ENCODE data around the gene CXCL14.

Gene CXCL14

DNA sequence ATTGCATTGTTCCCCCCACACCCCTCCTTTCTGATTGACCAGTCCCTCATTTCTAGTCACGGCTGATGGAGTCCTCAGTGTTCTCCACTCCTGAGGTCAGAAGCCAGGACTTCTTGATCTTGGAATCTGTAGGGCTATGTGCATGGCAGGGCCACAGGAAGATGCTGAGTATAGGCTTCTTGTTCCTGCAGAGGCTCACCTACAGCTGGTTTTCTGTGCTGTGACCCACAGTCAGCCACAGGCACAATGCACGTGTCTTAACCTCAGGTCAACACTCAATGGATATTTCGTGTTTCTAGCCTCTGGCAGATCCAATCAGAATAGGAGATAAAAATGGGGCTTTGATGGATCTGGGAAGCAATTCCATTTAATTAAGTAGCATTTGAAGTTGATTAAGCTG, 14.3 kb upstream of the CXCL14 start:
- TF ChIP-seq, protein P1, sequence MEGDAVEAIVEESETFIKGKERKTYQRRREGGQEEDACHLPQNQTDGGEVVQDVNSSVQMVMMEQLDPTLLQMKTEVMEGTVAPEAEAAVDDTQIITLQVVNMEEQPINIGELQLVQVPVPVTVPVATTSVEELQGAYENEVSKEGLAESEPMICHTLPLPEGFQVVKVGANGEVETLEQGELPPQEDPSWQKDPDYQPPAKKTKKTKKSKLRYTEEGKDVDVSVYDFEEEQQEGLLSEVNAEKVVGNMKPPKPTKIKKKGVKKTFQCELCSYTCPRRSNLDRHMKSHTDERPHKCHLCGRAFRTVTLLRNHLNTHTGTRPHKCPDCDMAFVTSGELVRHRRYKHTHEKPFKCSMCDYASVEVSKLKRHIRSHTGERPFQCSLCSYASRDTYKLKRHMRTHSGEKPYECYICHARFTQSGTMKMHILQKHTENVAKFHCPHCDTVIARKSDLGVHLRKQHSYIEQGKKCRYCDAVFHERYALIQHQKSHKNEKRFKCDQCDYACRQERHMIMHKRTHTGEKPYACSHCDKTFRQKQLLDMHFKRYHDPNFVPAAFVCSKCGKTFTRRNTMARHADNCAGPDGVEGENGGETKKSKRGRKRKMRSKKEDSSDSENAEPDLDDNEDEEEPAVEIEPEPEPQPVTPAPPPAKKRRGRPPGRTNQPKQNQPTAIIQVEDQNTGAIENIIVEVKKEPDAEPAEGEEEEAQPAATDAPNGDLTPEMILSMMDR (IDR thresholded peaks at IDR 0.05; ENCODE audit: low read depth, low read length, missing control alignments), result no peak
- no peak overlapping the region for H3K4me3 ChIP-seq (replicated peaks; ENCODE audit: low read depth, low read length)
- DNase-seq (ENCODE audit: extremely low read depth, low read depth), result no peak

DNA sequence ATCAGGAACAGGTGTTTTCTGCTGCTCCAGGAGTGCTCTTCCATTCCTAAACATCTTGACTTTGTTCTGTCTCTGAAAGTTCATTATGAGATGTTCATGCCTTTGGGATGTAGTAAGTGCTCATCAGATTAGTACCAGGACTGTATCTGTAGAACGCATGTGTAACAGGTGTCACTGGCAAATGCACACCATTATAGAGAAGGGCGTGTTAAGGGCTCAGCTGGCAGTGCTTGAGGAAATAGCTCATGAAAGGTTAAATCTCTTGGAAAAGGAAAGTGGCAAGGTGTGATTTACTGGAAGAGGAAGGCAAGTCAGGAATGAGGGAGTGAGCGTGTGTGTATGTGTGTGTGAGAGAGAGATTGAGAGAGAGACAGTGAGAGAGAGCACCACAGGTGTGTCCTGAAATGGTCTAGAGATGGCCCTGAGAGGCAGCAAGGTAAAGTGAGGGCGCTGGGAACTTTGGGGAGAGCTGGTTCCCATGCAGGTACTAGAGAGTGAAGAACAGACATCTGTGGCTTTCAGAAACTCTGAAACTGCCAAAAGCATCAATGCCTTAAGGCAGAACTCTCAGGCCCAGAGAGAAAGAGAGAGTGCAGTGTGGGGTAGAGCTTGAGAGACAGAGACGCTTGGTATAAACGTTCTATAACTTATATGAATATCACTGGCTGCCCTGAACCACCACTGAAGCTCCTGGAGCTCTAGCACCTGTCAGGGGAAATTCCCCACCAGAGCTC, 13.7 kb upstream of the CXCL14 start:
- H3K4me3 ChIP-seq (replicated peaks; ENCODE audit: low read depth, low read length), result no peak overlapping the region
- no peak for DNase-seq (ENCODE audit: extremely low read depth, low read depth)
- TF ChIP-seq, protein P1 (IDR thresholded peaks at IDR 0.05; ENCODE audit: low read depth, low read length, missing control alignments), result no peak

DNA sequence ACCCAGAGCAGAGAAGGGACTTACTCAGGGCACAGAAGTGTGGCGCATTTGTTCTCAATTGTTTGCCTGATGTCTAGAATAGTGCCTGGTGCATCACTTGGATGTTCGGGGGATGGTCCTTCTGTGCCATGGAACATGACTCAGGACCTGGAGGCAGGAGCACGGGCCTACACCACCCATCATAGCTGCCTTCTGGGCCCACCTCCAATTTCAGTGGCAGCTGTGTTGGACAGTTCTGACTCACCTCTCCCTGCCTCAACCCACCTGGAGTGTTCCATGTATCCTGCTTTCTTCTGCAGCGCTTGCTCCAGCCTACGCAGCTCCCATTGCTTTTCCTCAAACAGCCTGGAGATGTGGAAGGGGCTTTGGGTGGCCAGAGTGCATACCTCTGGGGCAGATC, 12.5 kb upstream of the CXCL14 start:
- H3K4me3 ChIP-seq (replicated peaks; ENCODE audit: low read depth, low read length), result no peak overlapping the region
- TF ChIP-seq, protein P1 (IDR thresholded peaks at IDR 0.05; ENCODE audit: low read depth, low read length, missing control alignments), result no peak
- no peak for DNase-seq (ENCODE audit: extremely low read depth, low read depth)

DNA sequence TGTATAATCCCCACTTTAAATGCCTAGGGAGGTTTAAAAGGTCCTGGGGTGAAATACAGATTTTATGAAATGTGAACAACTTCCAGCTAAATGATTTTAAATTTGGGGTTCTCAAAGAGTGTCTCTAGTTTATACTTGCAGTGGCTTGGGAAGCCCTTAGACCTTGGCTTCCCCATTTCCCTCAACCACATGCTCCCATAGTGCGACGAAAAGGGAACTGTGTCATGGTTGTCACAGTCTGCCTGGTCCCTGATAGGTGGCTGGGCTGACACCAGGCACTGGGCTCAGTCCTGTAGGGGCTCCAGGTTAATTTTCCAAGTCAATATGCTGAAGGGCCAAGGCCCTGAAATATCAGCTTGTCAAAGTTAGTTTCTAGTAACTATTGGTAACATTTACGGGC, 10.4 kb upstream of the CXCL14 start:
- TF ChIP-seq, protein P1 (IDR thresholded peaks at IDR 0.05; ENCODE audit: low read depth, low read length, missing control alignments), result no peak
- no peak overlapping the region for H3K4me3 ChIP-seq (replicated peaks; ENCODE audit: low read depth, low read length)
- no peak for DNase-seq (ENCODE audit: extremely low read depth, low read depth)

DNA sequence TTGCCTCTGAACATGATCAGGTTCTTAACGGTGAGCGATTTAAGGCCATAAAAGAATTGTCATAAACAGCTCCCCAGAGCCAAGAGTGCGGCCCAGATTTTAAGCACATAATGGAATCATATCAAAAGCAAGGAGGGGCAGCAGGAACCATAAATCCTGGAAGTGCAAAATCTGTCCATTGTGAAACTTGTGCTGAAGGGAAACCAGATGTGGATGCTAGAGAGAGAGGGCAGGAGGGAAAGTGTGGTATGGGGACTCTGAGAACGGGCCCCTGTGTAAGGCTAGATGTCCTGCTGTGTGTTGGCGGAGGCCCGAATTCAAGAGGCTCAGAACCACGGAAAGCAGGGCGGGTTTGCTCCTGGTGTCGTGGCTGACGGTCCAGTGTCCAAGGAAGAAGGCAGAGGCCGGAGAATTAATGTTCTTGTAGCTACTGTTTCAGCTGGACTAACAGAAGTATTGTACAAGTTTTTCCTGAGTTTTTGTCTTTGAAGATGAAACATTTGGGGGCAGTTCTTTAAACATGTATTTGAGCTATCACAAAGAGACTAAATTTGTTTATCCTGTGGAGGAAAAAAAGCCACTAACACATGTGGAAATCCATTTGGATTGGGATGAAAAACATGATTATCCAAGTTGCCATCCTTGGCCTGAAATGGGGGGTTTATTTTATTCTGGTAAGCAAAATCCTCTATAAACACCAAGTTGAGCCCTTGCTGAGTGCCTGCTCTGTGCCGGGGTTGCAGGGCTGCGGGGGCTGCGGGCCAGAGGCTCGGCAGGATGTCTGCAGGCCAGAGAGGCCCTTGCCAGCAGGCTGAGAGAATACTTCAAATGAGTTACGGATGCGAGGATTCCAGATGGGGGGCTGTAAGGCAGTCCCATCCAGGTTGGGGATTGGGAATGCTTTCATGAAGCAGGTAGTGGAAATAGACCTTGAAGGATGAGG, 9.2 kb upstream of the CXCL14 start:
- H3K4me3 ChIP-seq (replicated peaks; ENCODE audit: low read depth, low read length), result no peak overlapping the region
- DNase-seq (ENCODE audit: extremely low read depth, low read depth), result no peak
- TF ChIP-seq, protein P1 (IDR thresholded peaks at IDR 0.05; ENCODE audit: low read depth, low read length, missing control alignments), result no peak

DNA sequence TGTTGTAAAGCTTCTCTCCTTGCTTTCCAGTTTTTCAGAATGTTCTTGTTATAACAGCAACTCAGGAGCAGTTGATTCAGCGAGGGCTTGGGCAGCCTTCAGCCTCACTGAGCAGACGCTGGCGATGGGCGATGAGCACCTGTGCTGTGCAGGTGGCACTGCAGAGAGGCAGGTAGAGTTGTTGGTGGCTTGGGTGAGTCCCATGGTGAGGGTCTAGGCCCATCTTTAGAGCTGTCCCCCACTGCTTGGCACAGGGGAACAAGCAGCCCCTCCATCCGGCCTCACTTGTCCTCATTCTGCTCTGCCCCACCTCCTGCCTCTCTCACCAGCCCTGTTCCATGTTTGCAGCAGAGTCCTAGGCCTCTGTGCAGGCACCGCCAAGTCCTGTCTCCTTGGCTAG, 6.1 kb upstream of the CXCL14 start:
- no peak overlapping the region for H3K4me3 ChIP-seq (replicated peaks; ENCODE audit: low read depth, low read length)
- DNase-seq (ENCODE audit: extremely low read depth, low read depth), result no peak
- TF ChIP-seq, protein P1 (IDR thresholded peaks at IDR 0.05; ENCODE audit: low read depth, low read length, missing control alignments), result no peak

Data from HFF-Myc (cell line).